Measurements from ENCODE around the gene SLC66A2.

GRCh38 chr18:79922971-79923411, 28.5 kb downstream of the SLC66A2 start:
- TF ChIP-seq EZH2 (IDR thresholded peaks at IDR 0.05; ENCODE audit: insufficient read depth, poor library complexity, severe bottlenecking) = no peak
- TF ChIP-seq EZH2phosphoT487 (IDR thresholded peaks at IDR 0.05; ENCODE audit: insufficient read depth, low read depth) = no peak

Data from GM23248 (cell line).